ENCODE measurements around the gene SYT3. TPM values are rescaled to one million over a fixed set of nuclear protein-coding genes. Genes with fewer than 3 reads are reported as not detected.
A peak's percentile ranks its signal among the peaks of the same experiment; 100 is the strongest.

SYT3 gene
- total RNA-seq, 1 donor from 2014 or later, result not detected

DNA sequence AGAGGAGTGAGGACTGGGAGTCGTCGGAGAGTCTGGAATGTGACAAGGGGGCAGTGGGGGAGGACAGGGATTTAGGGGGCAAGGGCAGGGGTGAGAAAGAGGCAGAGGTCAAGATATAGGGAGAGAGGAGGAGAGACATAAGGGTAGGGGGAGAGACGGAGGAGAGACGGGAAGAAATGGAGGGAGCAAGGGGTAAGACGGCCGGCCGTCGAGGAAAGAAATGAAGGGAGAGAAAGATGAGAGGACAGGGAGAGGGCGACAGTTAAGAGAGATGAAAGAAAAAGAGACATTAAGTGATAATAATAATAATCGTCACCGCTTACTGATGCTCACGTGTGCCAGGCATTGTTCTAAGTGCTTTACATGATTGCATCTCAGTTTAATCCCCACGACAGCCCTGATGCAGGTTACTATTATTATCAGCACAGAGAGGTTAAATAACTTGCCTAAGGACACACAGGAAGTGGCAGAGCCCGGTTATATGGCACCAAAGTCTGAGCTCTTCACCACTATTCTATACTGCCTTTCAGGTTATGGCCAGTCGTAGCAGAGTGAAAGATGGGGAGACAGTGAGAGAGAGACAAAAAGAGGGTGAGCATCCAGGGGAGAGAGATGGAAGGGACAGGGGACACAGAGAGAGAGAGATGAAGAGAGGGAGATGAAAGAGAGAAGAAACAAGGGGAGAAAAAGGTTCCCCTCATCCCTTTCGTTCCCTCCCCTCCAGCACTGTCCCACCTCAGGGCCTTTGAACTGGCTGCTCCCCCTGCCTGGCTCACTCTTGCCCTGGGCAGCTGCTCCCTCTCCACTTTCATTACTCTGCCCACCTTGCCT, 23.2 kb upstream of the SYT3 start:
- H3K4me3 ChIP-seq (ENCODE audit: low read length in 3 of 3), result no peak overlapping the region
- peaks cover 35 to 57% (median 50%) of the 10 kb centered on the region in 3 donors for H3K27me3 ChIP-seq (ENCODE audit: control insufficient read depth in 3 of 3, insufficient read depth in 3 of 3, low read length in 3 of 3)
- H3K36me3 ChIP-seq (ENCODE audit: control insufficient read depth in 3 of 3, insufficient read depth in 3 of 3, low read length in 3 of 3), result no peaks in the 10 kb centered on the region
- H3K9me3 ChIP-seq (ENCODE audit: control insufficient read depth in 3 of 3, low read length in 3 of 3), result peaks cover 0 to 2% (median 0%) of the 10 kb centered on the region in 3 donors
- peaks cover 2 to 6% (median 6%) of the 10 kb centered on the region in 3 donors for H3K4me1 ChIP-seq (ENCODE audit: control insufficient read depth in 3 of 3, insufficient read depth in 3 of 3, low read length in 3 of 3)
- no peak overlapping the region for H3K27ac ChIP-seq (ENCODE audit: low read depth, low read length)
- no peak overlapping the region for H3K9ac ChIP-seq (ENCODE audit: low read depth in 1 of 3, low read length in 3 of 3)

DNA sequence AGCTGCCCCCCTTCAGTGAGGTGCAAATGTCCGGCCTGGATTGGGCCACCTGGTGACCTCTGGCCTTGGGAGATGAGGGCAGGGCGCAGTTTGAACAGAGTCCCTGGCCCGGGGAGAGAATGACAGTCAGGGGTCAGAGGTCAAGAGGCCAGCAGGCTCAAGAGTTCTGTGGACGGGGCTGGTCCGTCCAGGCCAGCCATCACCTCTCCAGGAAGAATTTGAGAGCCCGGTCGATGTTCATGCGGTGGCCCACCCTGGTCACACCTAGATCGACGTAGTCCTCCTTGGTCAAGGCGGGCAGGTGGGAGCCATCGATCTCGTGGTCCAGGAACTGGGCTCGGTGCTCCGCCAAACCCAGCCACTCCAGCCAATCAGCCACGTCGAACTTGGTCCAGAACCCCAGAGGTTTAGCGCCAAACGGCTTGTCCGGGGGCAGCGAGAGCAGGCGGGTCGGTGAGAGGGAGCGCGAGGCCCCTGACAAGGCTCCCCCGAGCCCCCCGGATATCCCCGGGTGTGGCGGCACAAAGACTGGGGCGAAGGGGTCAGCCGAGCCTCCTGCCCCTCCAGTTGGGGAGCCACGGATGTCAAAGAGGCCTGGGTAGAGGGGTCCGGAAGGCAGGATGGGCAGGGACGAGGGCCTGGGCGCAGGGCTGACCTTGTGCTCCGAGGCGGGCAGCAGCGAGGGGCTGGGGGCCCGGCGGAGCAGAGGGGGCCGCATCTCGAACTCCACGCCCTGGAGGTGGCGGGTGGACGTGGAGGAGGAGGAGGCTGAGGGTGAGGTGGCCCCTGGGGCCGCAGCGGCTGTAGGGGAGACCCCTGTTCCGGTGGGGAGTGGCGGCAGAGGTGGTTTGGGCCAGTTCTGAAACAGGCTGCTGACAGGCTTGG, 22.3 kb upstream of the SYT3 start:
- Histone ChIP-seq H3K27ac (ENCODE audit: low read depth, low read length) (no peak overlapping the region), H3K4me3 (ENCODE audit: low read length in 3 of 3) (no peak overlapping the region), H3K27me3 (ENCODE audit: control insufficient read depth in 3 of 3, insufficient read depth in 3 of 3, low read length in 3 of 3) (peaks cover 38 to 59% (median 43%) of the 10 kb centered on the region in 3 donors), H3K36me3 (ENCODE audit: control insufficient read depth in 3 of 3, insufficient read depth in 3 of 3, low read length in 3 of 3) (no peaks in the 10 kb centered on the region), H3K9ac (ENCODE audit: low read depth in 1 of 3, low read length in 3 of 3) (no peak overlapping the region), H3K4me1 (ENCODE audit: control insufficient read depth in 3 of 3, insufficient read depth in 3 of 3, low read length in 3 of 3) (peaks cover 2 to 8% (median 6%) of the 10 kb centered on the region in 3 donors), H3K9me3 (ENCODE audit: control insufficient read depth in 3 of 3, low read length in 3 of 3) (peaks cover 0 to 2% (median 0%) of the 10 kb centered on the region in 3 donors)

DNA sequence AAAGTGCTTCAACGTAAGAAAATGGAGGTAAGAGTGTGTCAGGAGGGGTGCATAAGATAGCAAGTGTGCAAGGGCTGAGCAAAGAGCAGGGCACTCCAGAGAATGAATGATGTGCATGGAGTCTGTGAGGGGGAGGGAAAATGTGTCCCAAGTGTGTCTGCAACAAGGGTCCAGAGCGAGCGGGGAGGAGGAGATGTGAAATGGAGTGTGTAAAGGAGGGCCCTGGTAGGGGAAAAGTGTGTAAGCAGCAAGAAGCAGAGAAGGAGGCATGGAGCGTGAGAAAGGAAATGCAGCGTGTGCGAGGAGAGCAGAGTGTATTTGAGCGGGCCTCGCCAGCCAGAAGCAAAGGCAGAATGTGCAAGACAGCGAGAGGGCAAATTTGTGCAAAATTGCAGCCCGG, 21.3 kb upstream of the SYT3 start:
- peaks cover 2 to 8% (median 6%) of the 10 kb centered on the region in 3 donors for H3K4me1 ChIP-seq (ENCODE audit: control insufficient read depth in 3 of 3, insufficient read depth in 3 of 3, low read length in 3 of 3)
- H3K36me3 ChIP-seq (ENCODE audit: control insufficient read depth in 3 of 3, insufficient read depth in 3 of 3, low read length in 3 of 3), result no peaks in the 10 kb centered on the region
- peaks cover 0 to 2% (median 0%) of the 10 kb centered on the region in 3 donors for H3K9me3 ChIP-seq (ENCODE audit: control insufficient read depth in 3 of 3, low read length in 3 of 3)
- H3K27me3 ChIP-seq (ENCODE audit: control insufficient read depth in 3 of 3, insufficient read depth in 3 of 3, low read length in 3 of 3), result peaks cover 36 to 58% (median 43%) of the 10 kb centered on the region in 3 donors
- no peak overlapping the region for H3K4me3 ChIP-seq (ENCODE audit: low read length in 3 of 3)
- no peak overlapping the region for H3K27ac ChIP-seq (ENCODE audit: low read depth, low read length)
- no peak overlapping the region for H3K9ac ChIP-seq (ENCODE audit: low read depth in 1 of 3, low read length in 3 of 3)

DNA sequence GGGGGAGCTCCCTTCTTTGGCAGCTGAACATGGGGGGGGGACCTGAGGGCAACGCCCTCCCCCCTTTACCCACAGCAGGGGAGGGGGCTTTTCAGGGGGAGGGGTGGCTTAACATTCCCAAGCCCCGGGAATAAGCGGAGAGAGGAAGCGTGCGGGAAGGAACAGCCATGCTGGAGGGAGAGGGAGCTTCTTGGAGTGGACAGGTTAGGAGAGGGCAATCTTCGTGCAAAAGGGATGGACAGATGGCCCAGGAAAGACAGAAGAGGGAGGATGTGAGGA, 20.3 kb upstream of the SYT3 start:
- no peak overlapping the region for H3K4me3 ChIP-seq (ENCODE audit: low read length in 3 of 3)
- peaks cover 38 to 63% (median 44%) of the 10 kb centered on the region in 3 donors for H3K27me3 ChIP-seq (ENCODE audit: control insufficient read depth in 3 of 3, insufficient read depth in 3 of 3, low read length in 3 of 3)

DNA sequence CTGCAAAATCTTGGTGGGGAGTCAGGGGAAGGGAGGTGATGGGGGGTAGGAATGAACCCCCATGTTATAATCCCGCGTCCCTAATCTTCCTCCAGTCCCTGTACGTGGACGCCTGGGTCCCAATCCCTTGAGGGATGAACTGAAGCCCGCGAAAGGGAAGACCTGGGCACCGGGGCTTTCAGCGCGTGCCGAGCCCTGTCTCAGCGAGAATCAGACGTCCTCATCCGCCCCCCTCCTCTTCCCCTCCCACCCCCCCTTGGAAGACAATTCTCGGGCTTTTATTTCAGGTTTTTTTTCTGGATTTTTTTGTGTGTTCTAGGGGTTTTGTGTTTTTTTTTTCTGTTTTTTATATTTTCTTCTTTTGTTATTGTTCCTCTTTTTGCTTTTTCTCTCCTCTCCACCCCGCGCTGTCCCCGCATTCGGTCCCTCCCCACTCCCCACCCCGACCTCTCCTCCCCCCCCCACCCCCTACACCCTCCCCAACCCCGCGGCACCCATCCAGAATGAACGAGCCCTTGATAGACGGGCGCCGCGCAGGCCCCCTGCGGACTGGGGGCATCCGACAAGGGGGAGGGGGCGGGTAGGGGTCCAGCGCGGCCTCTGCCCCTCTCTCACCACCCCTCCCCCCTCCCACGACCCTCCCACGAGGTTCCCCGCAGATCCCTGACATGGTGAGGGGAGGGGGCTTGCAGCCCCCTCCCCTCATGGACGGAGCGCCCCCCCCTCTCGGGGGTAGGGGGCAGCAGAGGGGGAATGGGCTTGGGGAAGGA, 19.8 kb upstream of the SYT3 start:
- peaks cover 2 to 7% (median 2%) of the 10 kb centered on the region in 3 donors for H3K9me3 ChIP-seq (ENCODE audit: control insufficient read depth in 3 of 3, low read length in 3 of 3)
- no peak overlapping the region for H3K9ac ChIP-seq (ENCODE audit: low read depth in 1 of 3, low read length in 3 of 3)
- H3K27me3 ChIP-seq (ENCODE audit: control insufficient read depth in 3 of 3, insufficient read depth in 3 of 3, low read length in 3 of 3), result peaks cover 41 to 66% (median 44%) of the 10 kb centered on the region in 3 donors
- H3K27ac ChIP-seq (ENCODE audit: low read depth, low read length), result no peak overlapping the region
- H3K36me3 ChIP-seq (ENCODE audit: control insufficient read depth in 3 of 3, insufficient read depth in 3 of 3, low read length in 3 of 3), result no peaks in the 10 kb centered on the region
- H3K4me3 ChIP-seq (ENCODE audit: low read length in 3 of 3), result no peak overlapping the region
- H3K4me1 ChIP-seq (ENCODE audit: control insufficient read depth in 3 of 3, insufficient read depth in 3 of 3, low read length in 3 of 3), result peaks cover 2 to 8% (median 6%) of the 10 kb centered on the region in 3 donors

More for the DNA sequence above, 20.3 kb upstream of the SYT3 start:
- no peaks in the 10 kb centered on the region for H3K36me3 ChIP-seq (ENCODE audit: control insufficient read depth in 3 of 3, insufficient read depth in 3 of 3, low read length in 3 of 3)
- peaks cover 2 to 8% (median 6%) of the 10 kb centered on the region in 3 donors for H3K4me1 ChIP-seq (ENCODE audit: control insufficient read depth in 3 of 3, insufficient read depth in 3 of 3, low read length in 3 of 3)
- no peak overlapping the region for H3K27ac ChIP-seq (ENCODE audit: low read depth, low read length)
- peaks cover 1 to 5% (median 2%) of the 10 kb centered on the region in 3 donors for H3K9me3 ChIP-seq (ENCODE audit: control insufficient read depth in 3 of 3, low read length in 3 of 3)
- H3K9ac ChIP-seq (ENCODE audit: low read depth in 1 of 3, low read length in 3 of 3), result no peak overlapping the region

DNA sequence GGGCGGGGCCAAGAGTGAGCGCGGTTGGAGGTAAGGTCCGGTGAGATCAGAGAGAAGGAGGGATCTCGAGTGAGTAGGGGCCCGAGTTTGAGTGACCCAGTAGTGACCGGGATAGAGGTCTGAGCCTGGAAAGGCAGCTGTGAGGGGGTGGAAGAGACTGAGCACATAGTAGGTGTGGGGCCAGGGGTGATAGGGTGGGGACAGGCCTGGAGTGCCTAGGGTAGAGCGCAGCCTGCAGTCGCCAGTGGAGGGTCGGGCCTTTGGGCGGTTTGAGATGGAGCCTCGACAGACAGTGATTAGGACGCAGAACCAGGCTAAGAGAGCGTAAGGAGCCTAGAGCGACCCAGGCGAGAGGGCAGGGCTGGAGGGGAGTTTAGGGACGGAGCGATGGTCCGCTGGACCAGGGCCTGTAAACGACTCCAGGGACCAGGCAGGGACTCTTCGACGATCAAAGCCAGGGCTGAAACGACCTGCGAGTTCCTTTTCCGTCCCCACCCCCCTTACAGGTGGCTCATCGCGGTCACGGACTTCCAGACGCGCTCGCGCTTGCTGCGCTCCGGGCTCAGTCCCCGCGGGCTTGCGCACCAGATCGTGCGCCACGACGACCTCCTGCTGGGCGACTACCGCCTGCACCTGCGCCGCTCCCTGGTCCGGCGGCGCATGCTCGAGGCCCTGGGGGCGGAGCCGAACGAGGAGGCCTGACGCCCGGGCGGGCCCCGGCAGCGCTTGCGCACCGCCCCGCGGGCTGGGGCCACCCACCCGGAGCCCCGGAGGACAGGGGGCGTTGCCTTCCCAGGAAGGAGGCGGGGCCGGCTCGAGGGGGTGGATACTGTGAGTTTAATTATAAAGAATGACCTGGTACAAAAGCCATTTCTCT, 19.0 kb upstream of the SYT3 start:
- Histone ChIP-seq H3K9ac (ENCODE audit: low read depth in 1 of 3, low read length in 3 of 3) (no peak overlapping the region), H3K27ac (ENCODE audit: low read depth, low read length) (no peak overlapping the region)

DNA sequence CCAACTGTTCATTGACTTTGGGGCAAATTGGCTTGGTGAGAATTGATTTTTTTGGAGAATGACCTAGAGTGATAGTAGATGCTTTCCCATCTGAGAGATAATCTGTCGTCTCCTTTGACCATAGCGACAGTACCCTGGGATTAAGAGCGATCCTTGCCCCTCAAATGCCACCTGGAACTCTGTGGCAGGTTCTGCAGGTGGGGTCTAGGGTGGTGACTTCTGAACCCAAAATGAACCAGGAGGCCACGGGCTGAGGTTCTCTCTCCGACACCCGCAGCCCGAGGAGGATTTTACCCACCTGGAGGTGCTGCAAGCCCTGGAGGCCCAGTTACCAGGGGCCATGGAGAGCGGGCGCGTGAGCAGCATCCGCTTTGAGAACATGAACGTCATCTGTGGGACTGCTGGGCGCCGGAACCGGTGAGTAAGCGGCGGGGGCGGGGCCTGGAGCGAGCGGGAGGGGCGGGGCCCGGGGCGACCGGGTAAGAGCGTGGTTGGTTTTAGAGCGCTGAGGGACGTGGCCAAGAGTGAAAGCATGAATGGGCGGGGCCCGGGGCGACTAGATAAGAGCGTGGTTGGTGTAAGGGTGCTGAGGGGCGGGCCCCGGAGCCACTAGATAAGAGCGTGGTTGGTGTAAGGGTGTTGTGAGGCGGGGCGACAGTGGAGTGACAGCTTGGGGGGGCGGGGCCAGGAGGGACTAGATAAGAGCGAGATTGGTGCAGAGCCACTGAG, 18.2 kb upstream of the SYT3 start:
- H3K4me3 ChIP-seq (ENCODE audit: low read length in 3 of 3), result peak overlapping the region in 2 of 3 donors; percentile 17 to 27
- peaks cover 2 to 7% (median 2%) of the 10 kb centered on the region in 3 donors for H3K9me3 ChIP-seq (ENCODE audit: control insufficient read depth in 3 of 3, low read length in 3 of 3)
- peaks cover 38 to 60% (median 41%) of the 10 kb centered on the region in 3 donors for H3K27me3 ChIP-seq (ENCODE audit: control insufficient read depth in 3 of 3, insufficient read depth in 3 of 3, low read length in 3 of 3)

More for the DNA sequence above, 19.0 kb upstream of the SYT3 start:
- H3K36me3 ChIP-seq (ENCODE audit: control insufficient read depth in 3 of 3, insufficient read depth in 3 of 3, low read length in 3 of 3), result no peaks in the 10 kb centered on the region
- H3K4me1 ChIP-seq (ENCODE audit: control insufficient read depth in 3 of 3, insufficient read depth in 3 of 3, low read length in 3 of 3), result peaks cover 2 to 8% (median 6%) of the 10 kb centered on the region in 3 donors
- H3K27me3 ChIP-seq (ENCODE audit: control insufficient read depth in 3 of 3, insufficient read depth in 3 of 3, low read length in 3 of 3), result peaks cover 38 to 62% (median 44%) of the 10 kb centered on the region in 3 donors
- H3K9me3 ChIP-seq (ENCODE audit: control insufficient read depth in 3 of 3, low read length in 3 of 3), result peaks cover 2 to 7% (median 2%) of the 10 kb centered on the region in 3 donors
- H3K4me3 ChIP-seq (ENCODE audit: low read length in 3 of 3), result peak overlapping the region; percentile 27 to 52 (median 46)

DNA sequence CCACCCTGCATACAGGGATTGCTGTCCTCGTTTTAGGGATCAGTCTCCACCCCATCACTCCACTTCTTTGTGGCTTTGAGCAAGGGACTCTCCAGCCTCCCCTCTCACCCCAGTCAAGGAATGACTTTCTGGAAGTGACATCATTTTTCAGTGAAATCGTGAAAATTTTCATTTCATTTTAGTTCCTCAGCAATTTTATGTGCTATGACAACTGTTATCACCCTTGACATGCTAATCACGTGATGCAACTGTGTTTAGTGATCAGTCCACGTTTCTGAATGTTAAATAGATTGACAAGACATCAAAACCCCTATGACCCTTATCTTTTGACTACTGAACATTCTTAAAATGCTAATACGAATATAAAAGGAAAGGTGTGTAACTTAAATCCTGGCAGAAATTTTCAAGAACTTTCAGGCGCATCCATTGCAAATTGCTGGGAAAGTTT, 17.6 kb upstream of the SYT3 start:
- H3K9ac ChIP-seq (ENCODE audit: low read depth in 1 of 3, low read length in 3 of 3), result no peak overlapping the region
- peaks cover 41 to 59% (median 45%) of the 10 kb centered on the region in 3 donors for H3K27me3 ChIP-seq (ENCODE audit: control insufficient read depth in 3 of 3, insufficient read depth in 3 of 3, low read length in 3 of 3)
- no peaks in the 10 kb centered on the region for H3K36me3 ChIP-seq (ENCODE audit: control insufficient read depth in 3 of 3, insufficient read depth in 3 of 3, low read length in 3 of 3)
- no peak overlapping the region for H3K4me3 ChIP-seq (ENCODE audit: low read length in 3 of 3)
- peaks cover 2 to 8% (median 6%) of the 10 kb centered on the region in 3 donors for H3K4me1 ChIP-seq (ENCODE audit: control insufficient read depth in 3 of 3, insufficient read depth in 3 of 3, low read length in 3 of 3)
- peaks cover 2 to 7% (median 2%) of the 10 kb centered on the region in 3 donors for H3K9me3 ChIP-seq (ENCODE audit: control insufficient read depth in 3 of 3, low read length in 3 of 3)
- H3K27ac ChIP-seq (ENCODE audit: low read depth, low read length), result no peak overlapping the region

More for the DNA sequence above, 18.2 kb upstream of the SYT3 start:
- no peak overlapping the region for H3K27ac ChIP-seq (ENCODE audit: low read depth, low read length)
- H3K9ac ChIP-seq (ENCODE audit: low read depth in 1 of 3, low read length in 3 of 3), result no peak overlapping the region
- H3K4me1 ChIP-seq (ENCODE audit: control insufficient read depth in 3 of 3, insufficient read depth in 3 of 3, low read length in 3 of 3), result peaks cover 2 to 8% (median 6%) of the 10 kb centered on the region in 3 donors
- no peaks in the 10 kb centered on the region for H3K36me3 ChIP-seq (ENCODE audit: control insufficient read depth in 3 of 3, insufficient read depth in 3 of 3, low read length in 3 of 3)
